K562 (cell line): ENCODE results near the gene PDZD2. TPM values are rescaled to one million over a fixed set of nuclear protein-coding genes. Genes with fewer than 3 reads are reported as not detected.

ENCODE experiments used
- ARID1B ChIP-seq: fragments of 450-650 bp; IDR thresholded peaks from 2 replicates; pipeline ENCODE4 v1.6.1; 2016; ENCODE audit warnings: antibody characterized with exemption, mild to moderate bottlenecking, inconsistent platforms
- ARID2 ChIP-seq: fragments of 450-650 bp; IDR thresholded peaks from 2 replicates; pipeline ENCODE4 v1.6.1; 2017; ENCODE audit warnings: antibody characterized with exemption, mild to moderate bottlenecking
- ATF1 ChIP-seq, 2 experiments: fragments of 450-650 bp in 1 of 2; IDR thresholded peaks; 2 replicates each; pipeline ENCODE4 v1.6.1; 2016; ENCODE audit warnings: missing compliant biosample characterization in 1 of 2, missing genetic modification characterization in 1 of 2
- ATF4 ChIP-seq: fragments of 450-650 bp; formaldehyde crosslinking; IDR thresholded peaks from 2 replicates; pipeline ENCODE4 v1.4.0; 2022; ENCODE audit warnings: mild to moderate bottlenecking, moderate library complexity
- CHD2 ChIP-seq: IDR thresholded peaks from 2 replicates; pipeline ENCODE4 v1.6.1; 2011; ENCODE audit warnings: low read depth, low read length
- ERF ChIP-seq: fragments of 450-650 bp; formaldehyde crosslinking; IDR thresholded peaks from 2 replicates; pipeline ENCODE4 v1.4.0; 2020; ENCODE audit warnings: mild to moderate bottlenecking, mixed read lengths
- HMGN3 ChIP-seq: IDR thresholded peaks from 2 replicates; pipeline ENCODE4 v1.6.1; 2011; ENCODE audit warnings: borderline replicate concordance, low read depth, mild to moderate bottlenecking, mixed read lengths, low read length; ENCODE audit not compliant: insufficient read length; ENCODE audit errors: extremely low read depth
- IRF2 ChIP-seq: sonication (generic); formaldehyde crosslinking; IDR thresholded peaks from 2 replicates; pipeline ENCODE4 v1.8.1; 2022; ENCODE audit warnings: mild to moderate bottlenecking, missing genetic modification reagents
- MTF1 ChIP-seq: fragments of 250-450 bp; sonication (Bioruptor Pico); IDR thresholded peaks from 2 replicates; pipeline ENCODE4 v1.9.0; 2021; ENCODE audit warnings: moderate library complexity, mild to moderate bottlenecking, inconsistent platforms, borderline replicate concordance
- NCOA4 ChIP-seq: fragments of 450-650 bp; IDR thresholded peaks from 2 replicates; pipeline ENCODE4 v1.6.1; 2018; ENCODE audit warnings: mild to moderate bottlenecking; ENCODE audit not compliant: partially characterized antibody
- NR3C1 ChIP-seq: sonication (generic); formaldehyde crosslinking; IDR thresholded peaks from 2 replicates; pipeline ENCODE4 v1.8.1; 2022; ENCODE audit warnings: missing genetic modification reagents
- NRF1 ChIP-seq, 2 experiments: fragments of 450-650 bp; IDR thresholded peaks in 1 of 2; conservative IDR thresholded peaks in 1 of 2; 2 replicates each; pipeline ENCODE4 v1.6.1; 2014; ENCODE audit warnings: mild to moderate bottlenecking in 2 of 2
- RBBP5 ChIP-seq: fragments of 200-600 bp; sonication (generic); IDR thresholded peaks from 2 replicates; pipeline ENCODE4 v1.6.1; 2012; ENCODE audit warnings: borderline replicate concordance, mild to moderate bottlenecking, low read length, control low read depth, inconsistent platforms; ENCODE audit not compliant: insufficient read depth, poor library complexity, severe bottlenecking
- RCOR1 ChIP-seq, 2 experiments: IDR thresholded peaks; 2 replicates each; pipeline ENCODE4 v1.6.1; 2012; ENCODE audit warnings: low read depth in 2 of 2, low read length in 2 of 2, borderline replicate concordance in 1 of 2, improper control_type of control experiment in 1 of 2
- RNF2 ChIP-seq: sonication (generic); IDR thresholded peaks from 2 replicates; pipeline ENCODE4 v1.6.1; 2016
- SMAD3 ChIP-seq: fragments of 450-650 bp; formaldehyde crosslinking; conservative IDR thresholded peaks from 2 replicates; pipeline ENCODE4 v1.4.0; 2020; ENCODE audit warnings: mild to moderate bottlenecking
- SMARCE1 ChIP-seq: fragments of 450-650 bp; IDR thresholded peaks from 2 replicates; pipeline ENCODE4 v1.7.1; 2016; ENCODE audit warnings: mild to moderate bottlenecking
- SMC3 ChIP-seq: conservative IDR thresholded peaks from 2 replicates; pipeline ENCODE4 v1.6.1; 2011; ENCODE audit warnings: low read depth, low read length, improper control_type of control experiment; ENCODE audit not compliant: insufficient read depth
- SRF ChIP-seq, 2 experiments: fragments of 250-450, 450-650 bp in 1 of 2; sonication (Bioruptor Pico) in 1 of 2; sonication (generic) in 1 of 2; formaldehyde crosslinking; IDR thresholded peaks; 2 replicates each; pipeline versions ENCODE4 v1.5.0 to v1.5.1; 2020 to 2022; ENCODE audit warnings: mild to moderate bottlenecking in 1 of 2, missing genetic modification reagents in 1 of 2
- THRA ChIP-seq: fragments of 450-650 bp; IDR thresholded peaks from 2 replicates; pipeline ENCODE4 v1.6.1; 2017; ENCODE audit warnings: mild to moderate bottlenecking, moderate library complexity
- U2AF2 ChIP-seq: fragments of 200-400 bp; formaldehyde crosslinking; optimal IDR thresholded peaks from 2 replicates; pipeline ENCODE3; 2017; ENCODE audit warnings: low read depth, mild to moderate bottlenecking, low read length
- ZNF232 ChIP-seq: sonication (generic); formaldehyde crosslinking; IDR thresholded peaks from 2 replicates; pipeline ENCODE4 v1.8.0; 2022; ENCODE audit warnings: mild to moderate bottlenecking, missing genetic modification reagents
- ZNF347 ChIP-seq: fragments of 450-650 bp; formaldehyde crosslinking; IDR thresholded peaks from 2 replicates; pipeline ENCODE4 v1.4.0; 2020; ENCODE audit warnings: low read depth, mild to moderate bottlenecking, moderate library complexity
- ZNF639 ChIP-seq, 2 experiments: fragments of 200-800 bp in 1 of 2; sonication (Bioruptor generic) in 1 of 2; sonication (generic) in 1 of 2; formaldehyde crosslinking in 1 of 2; IDR thresholded peaks in 1 of 2; conservative IDR thresholded peaks in 1 of 2; 2 replicates each; pipeline versions ENCODE4 v1.5.0 to v1.6.1; 2016 to 2020; ENCODE audit warnings: missing compliant biosample characterization in 1 of 2, missing genetic modification characterization in 1 of 2, missing genetic modification reagents in 1 of 2
- polyA plus RNA-seq, 8 experiments: library from polyadenylated mRNA; depleted of rRNA in 4 of 8; stranded (reverse) in 5 of 8; unstranded in 3 of 8; fragments of >200 nt; fragmentation: Nextera tagmentation in 2 of 8; fragmentation: Illumina TruSeq in 1 of 8; extraction: Ambion mirVana in 2 of 8; extraction: Trizol in 1 of 8; gene quantifications; 2 replicates each; pipeline versions ENCODE4 v1.2.1 to v1.2.3, GENCODE V29; 2011 to 2014; ENCODE audit warnings: inconsistent platforms in 1 of 8, missing spikeins in 1 of 8
- total RNA-seq, 7 experiments: library from RNA; depleted of rRNA in 6 of 7; stranded (reverse); fragments of >200 nt in 6 of 7; fragmentation: Illumina TruSeq in 2 of 7; extraction: Trizol in 2 of 7; gene quantifications; 2 replicates each; pipeline versions ENCODE4 v1.2.1 to v1.2.3, GENCODE V29; 2011 to 2021; ENCODE audit warnings: low replicate concordance in 1 of 7

The PDZD2 gene
- total and polyA plus RNA-seq, 9 of the 15 experiments (the other 6 are each of a cell fraction or from before 2014, with no cell fraction given): 0.02 to 0.08 (median 0.04) TPM; not detected in 6

- no peak for TF ChIP-seq ATF1 (CRISPR knock-in tag; IDR thresholded peaks at IDR 0.05)
- peak; percentile 55; the same call in 1 of the 2 replicates for TF ChIP-seq ATF1 (tag; IDR thresholded peaks at IDR 0.05)
- TF ChIP-seq ZNF347 (CRISPR knock-in tag): no peak
- TF ChIP-seq ERF (CRISPR knock-in tag): 0 out of 2 replicates have a peak, but pooled peaks have one; percentile 56
- TF ChIP-seq RBBP5: peak; percentile 35
- no peak for TF ChIP-seq NCOA4
- TF ChIP-seq SMAD3 (CRISPR knock-in tag): no peak
- TF ChIP-seq SMARCE1: 0 out of 2 replicates have a peak, but pooled peaks have one; percentile 27
- TF ChIP-seq CHD2: no peak
- TF ChIP-seq ARID2: no peak
- no peak for TF ChIP-seq THRA
- TF ChIP-seq RNF2: no peak
- TF ChIP-seq SMC3: 0 out of 2 replicates have a peak, but pooled peaks have one; percentile 7
- no peak for TF ChIP-seq ARID1B
- TF ChIP-seq U2AF2: no peak
- TF ChIP-seq IRF2 (CRISPR knock-in tag): no peak
- peak in 1 of 2 experiments; percentile 46; a peak in 1 of 4 replicates for TF ChIP-seq ZNF639 (CRISPR knock-in tag; conservative IDR thresholded peaks at IDR 0.05 in 1 of 2, IDR thresholded peaks at IDR 0.05 in 1 of 2)
- no peak for TF ChIP-seq ZNF232 (CRISPR knock-in tag)
- TF ChIP-seq NR3C1 (CRISPR knock-in tag): no peak
- peak; percentile 72 to 75 for TF ChIP-seq NRF1 (conservative IDR thresholded peaks at IDR 0.05 in 1 of 2, IDR thresholded peaks at IDR 0.05 in 1 of 2)
- no peak for TF ChIP-seq SRF (CRISPR knock-in tag; IDR thresholded peaks at IDR 0.05)
- TF ChIP-seq HMGN3: no peak
- TF ChIP-seq MTF1: no peak
- TF ChIP-seq ATF4 (CRISPR knock-in tag): 0 out of 2 replicates have a peak, but pooled peaks have one; percentile 22
- peak in 1 of 2 experiments; percentile 43; a peak in 1 of 4 replicates for TF ChIP-seq RCOR1 (IDR thresholded peaks at IDR 0.05; ENCODE audit: borderline replicate concordance in 1 of 2, low read depth in 2 of 2, low read length in 2 of 2)
These were observed at the start of gene PDZD2 (continued) for GRCh38 chr5:31638748-31639418.
